HepG2 (cell line): ENCODE data around the gene A2ML1. TPM values are rescaled to one million over a fixed set of nuclear protein-coding genes. Genes with fewer than 3 reads are reported as not detected.

ENCODE experiments used
- ATAC-seq: fragments of 200-7000 bp; cut with Tn5 transposase; 3 replicates; pipeline ENCODE4 v1.9.1; 2020; ENCODE audit warnings: mild to moderate bottlenecking, moderate library complexity
- BruUV-seq: library from RNA; stranded (reverse); fragments of 400-500 nt; replicated peaks from 2 replicates; lab custom pipeline; 2021; lab: Mats Ljungman, UMichigan
- CTCF ChIA-PET: fragments of 300-600 bp; formaldehyde crosslinking; extraction: SDS; loops from one replicate; lab custom pipeline; 2021; ENCODE audit warnings: low total read pairs, inconsistent platforms, low intra/inter-chr PET ratio; lab: Yijun Ruan, JAX
- POLR2A ChIA-PET: fragments of 350-600 bp; sonication (Branson Sonifier 250); formaldehyde crosslinking; loops from one replicate; lab custom pipeline; 2020; ENCODE audit warnings: antibody characterized with exemption, inconsistent platforms; lab: Yijun Ruan, JAX
- DNase-seq: peaks from one replicate; pipeline ENCODE4 v3.0.0-alpha.2; 2015; ENCODE audit warnings: low spot score
- FAIRE-seq: peaks from 3 replicates; lab custom pipeline; 2011; peaks lifted over from hg19 to GRCh38; lab: Jason Lieb, UNC
- H2AFZ ChIP-seq: one replicate; pipeline ENCODE4 v1.6.1; 2011; ENCODE audit warnings: low read length, inconsistent platforms
- H3K27ac ChIP-seq: fragments of 300-600 bp; 3 replicates; pipeline ENCODE4 v1.8.0; 2011; ENCODE audit warnings: mixed run types, mild to moderate bottlenecking, mixed read lengths, low read length, inconsistent platforms; ENCODE audit not compliant: insufficient read depth; ENCODE audit errors: extremely low read length
- H3K27me3 ChIP-seq, 2 experiments: fragments of 200-600 bp in 1 of 2; 2 replicates in 1 of 2; 3 replicates in 1 of 2; pipeline versions ENCODE4 v1.6.0 to v1.8.0; 2011; ENCODE audit warnings: low read length in 2 of 2, mild to moderate bottlenecking in 2 of 2, moderate library complexity in 2 of 2, inconsistent platforms in 1 of 2; ENCODE audit not compliant: insufficient read depth in 2 of 2, control insufficient read depth in 1 of 2
- H3K36me3 ChIP-seq, 2 experiments: fragments of 200-600 bp in 1 of 2; replicated peaks in 1 of 2; 2 replicates in 1 of 2; 3 replicates in 1 of 2; pipeline versions ENCODE4 v1.5.1 to v1.8.0; 2011; ENCODE audit warnings: low read length in 2 of 2, inconsistent platforms in 1 of 2; ENCODE audit not compliant: insufficient read depth in 2 of 2, control insufficient read depth in 1 of 2
- H3K4me1 ChIP-seq: 2 replicates; pipeline ENCODE4 v1.5.1; 2012; ENCODE audit warnings: low read length, inconsistent platforms; ENCODE audit not compliant: insufficient read depth
- H3K4me2 ChIP-seq: 2 replicates; pipeline ENCODE4 v1.6.0; 2011; ENCODE audit warnings: low read depth, low read length, inconsistent platforms
- H3K4me3 ChIP-seq, 3 experiments: fragments of 200-600 bp in 1 of 3; sonication (generic), shearing (Covaris generic) in 1 of 3; replicated peaks in 1 of 3; 2 replicates each; pipeline ENCODE4 v1.5.1; 2011 to 2016; ENCODE audit warnings: low read length in 3 of 3, inconsistent platforms in 2 of 3, low read depth in 2 of 3, mild to moderate bottlenecking in 2 of 3, control low read depth in 1 of 3, mixed read lengths in 1 of 3; ENCODE audit not compliant: insufficient read depth in 1 of 3
- H3K79me2 ChIP-seq: one replicate; pipeline ENCODE4 v1.6.1; 2011; ENCODE audit warnings: low read length, inconsistent platforms; ENCODE audit not compliant: insufficient read depth
- H3K9ac ChIP-seq: 2 replicates; pipeline ENCODE4 v1.6.0; 2011; ENCODE audit warnings: mild to moderate bottlenecking, low read depth, low read length, inconsistent platforms; ENCODE audit not compliant: insufficient read depth
- H3K9me3 ChIP-seq: 2 replicates; pipeline ENCODE4 v1.5.1; 2012; ENCODE audit warnings: mild to moderate bottlenecking, low read length
- H4K20me1 ChIP-seq: 2 replicates; pipeline ENCODE4 v1.6.0; 2011; ENCODE audit warnings: inconsistent platforms, mild to moderate bottlenecking, low read length, moderate library complexity; ENCODE audit not compliant: insufficient read depth
- ATF7 ChIP-seq, 2 experiments: fragments of 450-650 bp in 1 of 2; sonication (generic) in 1 of 2; formaldehyde crosslinking in 1 of 2; IDR thresholded peaks; 2 replicates each; pipeline versions ENCODE4 v1.4.0 to v1.6.1; 2016 to 2020; ENCODE audit warnings: antibody characterized with exemption in 1 of 2, mild to moderate bottlenecking in 1 of 2, missing genetic modification reagents in 1 of 2
- HINFP ChIP-seq: sonication (generic); formaldehyde crosslinking; IDR thresholded peaks from 2 replicates; pipeline ENCODE4 v1.4.0; 2020; ENCODE audit warnings: low read depth, mild to moderate bottlenecking, missing genetic modification reagents
- NFE2 ChIP-seq: sonication (generic); formaldehyde crosslinking; IDR thresholded peaks from 2 replicates; pipeline ENCODE4 v1.4.0; 2020; ENCODE audit warnings: missing genetic modification reagents
- SP4 ChIP-seq: sonication (generic); formaldehyde crosslinking; IDR thresholded peaks from 2 replicates; pipeline ENCODE4 v1.8.1; 2023; ENCODE audit warnings: mild to moderate bottlenecking, missing genetic modification reagents
- TBX2 ChIP-seq: sonication (generic); formaldehyde crosslinking; IDR thresholded peaks from 2 replicates; pipeline ENCODE4 v1.5.0; 2020; ENCODE audit warnings: missing genetic modification reagents, mild to moderate bottlenecking, borderline replicate concordance
- WIZ ChIP-seq: sonication (generic); formaldehyde crosslinking; IDR thresholded peaks from 2 replicates; pipeline ENCODE4 v1.5.1; 2020; ENCODE audit warnings: mild to moderate bottlenecking, missing genetic modification reagents
- ZNF446 ChIP-seq: sonication (generic); formaldehyde crosslinking; IDR thresholded peaks from 2 replicates; pipeline ENCODE4 v1.5.0; 2020; ENCODE audit warnings: mild to moderate bottlenecking, missing genetic modification reagents
- ZNF577 ChIP-seq: sonication (generic); formaldehyde crosslinking; IDR thresholded peaks from 2 replicates; pipeline ENCODE4 v1.4.0; 2020; ENCODE audit warnings: mild to moderate bottlenecking, low read depth, missing genetic modification reagents, borderline replicate concordance
- ZNF652 ChIP-seq: IDR thresholded peaks from 2 replicates; pipeline ENCODE4 v1.6.1; 2016; ENCODE audit warnings: low read depth, borderline replicate concordance
- WGBS: methylation state at CpG from one replicate; pipeline ENCODE4 v1.1.6; 2017; ENCODE audit warnings: low lambda C conversion rate; 5-methylcytosine and 5-hydroxymethylcytosine counted together
- in situ Hi-C: cut with HindIII; loops from 2 replicates; pipeline ENCODE4 v1.10.0; 2017; ENCODE audit warnings: low pct_unique_long_range_greater_than_20kb; ENCODE audit not compliant: extremely low pct_ligation_motif_present
- intact Hi-C: fragments of 100-400 bp; cut with micrococcal nuclease; formaldehyde crosslinking; loops from one replicate; pipeline ENCODE4 v1.10.0; 2022; ENCODE audit not compliant: unreplicated experiment
- polyA plus RNA-seq, 8 experiments: library from polyadenylated mRNA; depleted of rRNA in 3 of 8; stranded (reverse) in 7 of 8; unstranded in 1 of 8; fragments of >200 nt; fragmentation: Illumina TruSeq in 4 of 8; extraction: Trizol in 4 of 8; gene quantifications; 2 replicates each; pipeline versions ENCODE4 v1.2.1 to v1.2.3, GENCODE V29; 2011 to 2016; ENCODE audit warnings: low read depth in 4 of 8, missing spikeins in 1 of 8, mixed read lengths in 1 of 8; ENCODE audit not compliant: insufficient read depth in 1 of 8
- total RNA-seq, 5 experiments: library from RNA; depleted of rRNA; stranded (reverse); fragments of >200 nt; fragmentation: Illumina TruSeq; extraction: Trizol; gene quantifications; 2 replicates each; pipeline ENCODE4 v1.2.3, GENCODE V29; 2016; ENCODE audit warnings: low read depth in 1 of 5
- TF ChIP-seq, protein P1 (sequence below): sonication (generic); formaldehyde crosslinking; IDR thresholded peaks from 2 replicates; pipeline ENCODE4 v1.5.1; 2020; ENCODE audit warnings: missing genetic modification reagents, mild to moderate bottlenecking, borderline replicate concordance
- TF ChIP-seq, protein P2 (sequence below): sonication (generic); formaldehyde crosslinking; IDR thresholded peaks from 2 replicates; pipeline ENCODE4 v1.4.0; 2020; ENCODE audit warnings: missing genetic modification reagents, mild to moderate bottlenecking, borderline replicate concordance

A2ML1 gene
- total and polyA plus RNA-seq, 2 of the 13 experiments (the other 11 are each of a cell fraction or from before 2014, with no cell fraction given), result not detected

- TF ChIP-seq, protein P1, sequence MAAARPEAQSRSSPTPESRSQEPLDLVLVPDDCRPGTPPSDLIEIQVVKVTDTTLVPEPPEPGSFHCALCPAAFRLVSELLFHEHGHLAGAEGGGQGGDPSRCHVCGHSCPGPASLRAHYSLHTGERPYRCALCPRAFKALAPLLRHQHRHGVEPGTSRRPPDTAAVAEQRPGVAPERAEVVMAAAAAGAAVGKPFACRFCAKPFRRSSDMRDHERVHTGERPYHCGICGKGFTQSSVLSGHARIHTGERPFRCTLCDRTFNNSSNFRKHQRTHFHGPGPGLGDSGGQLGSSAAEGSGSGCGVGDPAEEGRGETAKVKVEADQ, result no peak
- TF ChIP-seq ZNF577 (CRISPR knock-in tag) (no peak), WIZ (no peak), ZNF446 (CRISPR knock-in tag) (no peak)
Measured at GRCh38 chr12:8894986-8895385, 72.6 kb downstream of the A2ML1 start (continued).

GRCh38 chr12:8897081-8897480 is 74.7 kb downstream of the A2ML1 start:
- CTCF ChIA-PET, result no interaction called here

GRCh38 chr12:8899830-8900229 is 77.4 kb downstream of the A2ML1 start:
- Histone ChIP-seq H3K27me3 (peaks cover 0 to 25% of the 10 kb centered on the region in 2 experiments; a peak in 2 of 5 replicates), H3K4me3 (no peak overlapping the region), H3K27ac (no peak overlapping the region), H2AFZ (no peak overlapping the region), H4K20me1 (no peaks in the 10 kb centered on the region), H3K9ac (no peak overlapping the region), H3K36me3 (no peaks in the 10 kb centered on the region), H3K4me1 (no peaks in the 10 kb centered on the region), H3K79me2 (no peaks in the 10 kb centered on the region), H3K9me3 (no peaks in the 10 kb centered on the region), H3K4me2 (no peak overlapping the region)
- no peak for DNase-seq
- CTCF ChIA-PET, result no interaction called here
- BruUV-seq, result no TSS peak
- no peak for ATAC-seq
- 21% methylated on average over 5 of the region's 6 CpGs for WGBS
- FAIRE-seq, result no peak
- in situ Hi-C loops, result no loop called here
- intact Hi-C loops, result no loop called here
- POLR2A ChIA-PET, result no interaction called here
- no peak for TF ChIP-seq TBX2 (CRISPR knock-in tag)
- no peak for TF ChIP-seq ZNF652 (CRISPR knock-in tag)
- TF ChIP-seq, protein P2, sequence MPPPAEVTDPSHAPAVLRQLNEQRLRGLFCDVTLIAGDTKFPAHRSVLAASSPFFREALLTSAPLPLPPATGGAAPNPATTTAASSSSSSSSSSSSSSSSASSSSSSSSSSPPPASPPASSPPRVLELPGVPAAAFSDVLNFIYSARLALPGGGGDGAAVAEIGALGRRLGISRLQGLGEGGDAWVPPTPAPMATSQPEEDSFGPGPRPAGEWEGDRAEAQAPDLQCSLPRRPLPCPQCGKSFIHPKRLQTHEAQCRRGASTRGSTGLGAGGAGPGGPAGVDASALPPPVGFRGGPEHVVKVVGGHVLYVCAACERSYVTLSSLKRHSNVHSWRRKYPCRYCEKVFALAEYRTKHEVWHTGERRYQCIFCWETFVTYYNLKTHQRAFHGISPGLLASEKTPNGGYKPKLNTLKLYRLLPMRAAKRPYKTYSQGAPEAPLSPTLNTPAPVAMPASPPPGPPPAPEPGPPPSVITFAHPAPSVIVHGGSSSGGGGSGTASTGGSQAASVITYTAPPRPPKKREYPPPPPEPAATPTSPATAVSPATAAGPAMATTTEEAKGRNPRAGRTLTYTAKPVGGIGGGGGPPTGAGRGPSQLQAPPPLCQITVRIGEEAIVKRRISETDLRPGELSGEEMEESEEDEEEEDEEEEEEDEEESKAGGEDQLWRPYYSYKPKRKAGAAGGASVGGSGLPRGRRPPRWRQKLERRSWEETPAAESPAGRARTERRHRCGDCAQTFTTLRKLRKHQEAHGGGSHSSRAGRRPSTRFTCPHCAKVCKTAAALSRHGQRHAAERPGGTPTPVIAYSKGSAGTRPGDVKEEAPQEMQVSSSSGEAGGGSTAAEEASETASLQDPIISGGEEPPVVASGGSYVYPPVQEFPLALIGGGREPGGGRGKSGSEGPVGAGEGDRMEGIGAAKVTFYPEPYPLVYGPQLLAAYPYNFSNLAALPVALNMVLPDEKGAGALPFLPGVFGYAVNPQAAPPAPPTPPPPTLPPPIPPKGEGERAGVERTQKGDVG, result no peak
- TF ChIP-seq HINFP (CRISPR knock-in tag), result no peak
- TF ChIP-seq SP4, result no peak

More at GRCh38 chr12:8897081-8897480, 74.7 kb downstream of the A2ML1 start:
- no TSS peak for BruUV-seq
- ATAC-seq (no peak), FAIRE-seq (no peak), DNase-seq (no peak)
- POLR2A ChIA-PET, result no interaction called here
- H3K27ac ChIP-seq, result no peak overlapping the region
- no peak overlapping the region for H3K4me2 ChIP-seq
- H3K27me3 ChIP-seq, result peaks cover 0 to 15% of the 10 kb centered on the region in 2 experiments; a peak in 2 of 5 replicates
- H2AFZ ChIP-seq, result no peak overlapping the region
- 18% methylated on average over 7 of the region's 7 CpGs for WGBS
- intact Hi-C loops, result no loop called here
- no peaks in the 10 kb centered on the region for H4K20me1 ChIP-seq
- H3K9me3 ChIP-seq, result no peaks in the 10 kb centered on the region
- no peak overlapping the region for H3K4me3 ChIP-seq
- no peaks in the 10 kb centered on the region for H3K79me2 ChIP-seq
- in situ Hi-C loops, result no loop called here
- H3K4me1 ChIP-seq, result no peaks in the 10 kb centered on the region
- H3K36me3 ChIP-seq, result no peaks in the 10 kb centered on the region
- TF ChIP-seq NFE2 (CRISPR knock-in tag) (no peak), ATF7 (IDR thresholded peaks at IDR 0.05) (0 out of 2 replicates have a peak, but pooled peaks have one; percentile 34), ATF7 (CRISPR knock-in tag; IDR thresholded peaks at IDR 0.05) (no peak)
- H3K9ac ChIP-seq, result no peak overlapping the region
